Neural crest cell (in vitro differentiated cells): Measurements from ENCODE around the gene PTPRK. TPM values are rescaled to one million over a fixed set of nuclear protein-coding genes. Genes with fewer than 3 reads are reported as not detected.
A peak's percentile ranks its signal among the peaks of the same experiment; 100 is the strongest.

Experiments
- DNase-seq: peaks from one replicate; pipeline ENCODE4 v3.0.0; 2021; ENCODE audit warnings: low read depth, mixed read lengths, low spot score
- H3K27ac Mint-ChIP-seq: one replicate; pipeline ENCODE4 v1.8.0; 2021; ENCODE audit warnings: mild to moderate bottlenecking, mixed read lengths; ENCODE audit not compliant: unreplicated experiment
- H3K27me3 Mint-ChIP-seq: 2 replicates; pipeline ENCODE4 v1.8.0; 2021; ENCODE audit warnings: low read depth, mild to moderate bottlenecking, mixed read lengths
- H3K36me3 Mint-ChIP-seq: 2 replicates; pipeline ENCODE4 v1.8.0; 2021; ENCODE audit warnings: low read depth, mild to moderate bottlenecking, mixed read lengths
- H3K4me1 Mint-ChIP-seq: 2 replicates; pipeline ENCODE4 v1.8.0; 2021; ENCODE audit warnings: mixed read lengths
- H3K4me3 Mint-ChIP-seq: one replicate; pipeline ENCODE4 v1.8.0; 2021; ENCODE audit warnings: mild to moderate bottlenecking, mixed read lengths
- H3K9me3 Mint-ChIP-seq: 2 replicates; pipeline ENCODE4 v1.8.0; 2021; ENCODE audit warnings: mixed read lengths
- total RNA-seq: library from RNA; stranded (reverse); gene quantifications from 2 replicates; pipeline ENCODE4 v1.2.1, GENCODE V29; 2021
- TF ChIP-seq, protein P1 (sequence below): fragments of 200-600 bp; sonication (generic); conservative IDR thresholded peaks from 2 replicates; pipeline ENCODE4 v1.5.0; 2021; ENCODE audit warnings: antibody characterized with exemption, mild to moderate bottlenecking

The PTPRK gene
- total RNA-seq, 1 donor from 2014 or later = 30.8 TPM

DNA sequence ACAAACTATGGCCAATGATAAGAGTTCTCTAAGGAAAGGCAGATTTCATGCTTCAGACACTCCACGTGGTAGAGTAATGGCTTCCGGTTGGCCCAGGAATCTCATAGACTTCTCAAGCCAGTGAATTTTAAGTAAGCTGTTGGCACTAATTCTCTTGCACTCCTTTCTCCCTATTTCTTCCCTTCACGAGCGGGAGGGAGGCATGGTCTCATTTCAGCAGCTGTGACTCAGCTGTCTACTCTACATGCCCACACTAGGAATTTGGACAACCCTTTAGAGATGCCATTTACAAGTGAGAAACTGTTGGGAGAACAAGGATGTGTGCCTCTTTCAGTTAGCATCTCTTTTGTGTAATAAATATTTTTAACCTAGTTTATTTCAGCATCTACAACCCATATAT, 107.7 kb downstream of the PTPRK start:
- H3K36me3 Mint-ChIP-seq = peaks cover 5% of the 10 kb centered on the region
- TF ChIP-seq, protein P1, sequence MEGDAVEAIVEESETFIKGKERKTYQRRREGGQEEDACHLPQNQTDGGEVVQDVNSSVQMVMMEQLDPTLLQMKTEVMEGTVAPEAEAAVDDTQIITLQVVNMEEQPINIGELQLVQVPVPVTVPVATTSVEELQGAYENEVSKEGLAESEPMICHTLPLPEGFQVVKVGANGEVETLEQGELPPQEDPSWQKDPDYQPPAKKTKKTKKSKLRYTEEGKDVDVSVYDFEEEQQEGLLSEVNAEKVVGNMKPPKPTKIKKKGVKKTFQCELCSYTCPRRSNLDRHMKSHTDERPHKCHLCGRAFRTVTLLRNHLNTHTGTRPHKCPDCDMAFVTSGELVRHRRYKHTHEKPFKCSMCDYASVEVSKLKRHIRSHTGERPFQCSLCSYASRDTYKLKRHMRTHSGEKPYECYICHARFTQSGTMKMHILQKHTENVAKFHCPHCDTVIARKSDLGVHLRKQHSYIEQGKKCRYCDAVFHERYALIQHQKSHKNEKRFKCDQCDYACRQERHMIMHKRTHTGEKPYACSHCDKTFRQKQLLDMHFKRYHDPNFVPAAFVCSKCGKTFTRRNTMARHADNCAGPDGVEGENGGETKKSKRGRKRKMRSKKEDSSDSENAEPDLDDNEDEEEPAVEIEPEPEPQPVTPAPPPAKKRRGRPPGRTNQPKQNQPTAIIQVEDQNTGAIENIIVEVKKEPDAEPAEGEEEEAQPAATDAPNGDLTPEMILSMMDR = no peak
- no peak overlapping the region for H3K27ac Mint-ChIP-seq
- no peak overlapping the region for H3K4me3 Mint-ChIP-seq
- peaks cover 4% of the 10 kb centered on the region for H3K9me3 Mint-ChIP-seq
- no peaks in the 10 kb centered on the region for H3K4me1 Mint-ChIP-seq
- no peaks in the 10 kb centered on the region for H3K27me3 Mint-ChIP-seq
- no peak for DNase-seq

DNA sequence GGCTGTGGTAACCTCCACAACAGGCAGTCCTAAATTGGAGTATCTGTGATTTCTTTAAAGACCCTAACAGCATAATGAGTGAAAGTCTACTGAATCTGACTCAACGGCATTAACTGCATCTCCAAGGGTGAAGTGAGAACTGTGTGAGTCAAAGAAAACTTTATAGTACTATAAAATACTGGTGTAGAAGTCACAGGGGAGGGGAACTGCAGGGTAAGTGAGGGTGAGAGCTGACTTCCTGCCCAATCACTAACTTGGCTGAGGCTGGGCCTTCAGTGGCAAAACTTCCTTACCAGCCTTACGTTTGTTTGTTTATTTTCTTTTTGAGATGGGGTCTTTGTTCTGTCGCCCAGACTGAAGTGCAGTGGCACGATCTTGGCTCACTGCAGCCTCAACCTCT, 109.8 kb downstream of the PTPRK start:
- Mint-ChIP-seq H3K9me3 (peaks cover 2% of the 10 kb centered on the region), H3K4me3 (no peak overlapping the region), H3K36me3 (peaks cover 3% of the 10 kb centered on the region), H3K27me3 (no peaks in the 10 kb centered on the region), H3K27ac (peak overlapping the region; percentile 17), H3K4me1 (peaks cover 13% of the 10 kb centered on the region)
- TF ChIP-seq, protein P1 = no peak
- no peak for DNase-seq

DNA sequence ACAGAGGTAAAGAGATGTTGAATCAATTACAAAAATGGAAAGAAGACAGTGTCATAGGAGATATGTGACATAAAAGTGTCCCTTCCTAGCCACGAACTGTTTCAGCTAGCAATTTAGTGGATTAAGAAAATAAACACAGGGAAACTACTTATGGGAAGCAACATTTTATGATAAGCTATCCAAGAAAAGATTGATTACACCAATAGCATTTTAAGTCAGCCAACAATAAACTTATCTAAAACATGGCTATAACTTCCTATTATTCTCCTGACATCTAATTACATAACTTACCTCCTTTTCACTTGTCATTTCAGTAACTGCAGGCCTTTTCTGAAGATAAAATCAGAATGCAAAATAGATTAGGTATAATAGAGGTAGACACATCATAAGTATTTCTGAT, 111.4 kb downstream of the PTPRK start:
- TF ChIP-seq, protein P1 = no peak
- H3K27me3 Mint-ChIP-seq = no peaks in the 10 kb centered on the region
- no peak for DNase-seq
- H3K4me3 Mint-ChIP-seq = no peak overlapping the region
- no peaks in the 10 kb centered on the region for H3K36me3 Mint-ChIP-seq
- H3K4me1 Mint-ChIP-seq = peaks cover 16% of the 10 kb centered on the region
- H3K9me3 Mint-ChIP-seq = peaks cover 2% of the 10 kb centered on the region
- no peak overlapping the region for H3K27ac Mint-ChIP-seq

DNA sequence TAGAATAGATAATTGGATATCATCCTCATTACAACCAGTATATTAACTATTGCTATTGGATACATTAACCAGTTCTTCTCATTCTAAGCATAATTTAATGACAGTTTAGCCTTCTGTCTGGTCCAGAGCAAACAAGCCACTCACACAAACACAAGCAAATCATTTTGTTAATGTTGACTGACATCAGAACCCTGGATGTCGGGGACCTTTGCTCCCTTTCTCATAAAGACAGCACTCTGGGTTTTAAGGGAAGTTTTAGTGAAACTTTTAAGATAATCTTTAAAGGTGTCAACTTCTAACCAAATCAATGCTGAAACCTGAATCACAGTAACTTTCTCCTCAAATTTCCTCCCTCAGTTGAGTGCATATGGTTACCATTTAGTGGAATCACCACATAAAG, 113.9 kb downstream of the PTPRK start:
- DNase-seq = no peak
- Mint-ChIP-seq H3K9me3 (no peaks in the 10 kb centered on the region), H3K4me1 (peaks cover 16% of the 10 kb centered on the region), H3K4me3 (no peak overlapping the region), H3K27me3 (no peaks in the 10 kb centered on the region), H3K27ac (no peak overlapping the region), H3K36me3 (no peaks in the 10 kb centered on the region)
- TF ChIP-seq, protein P1 = no peak

DNA sequence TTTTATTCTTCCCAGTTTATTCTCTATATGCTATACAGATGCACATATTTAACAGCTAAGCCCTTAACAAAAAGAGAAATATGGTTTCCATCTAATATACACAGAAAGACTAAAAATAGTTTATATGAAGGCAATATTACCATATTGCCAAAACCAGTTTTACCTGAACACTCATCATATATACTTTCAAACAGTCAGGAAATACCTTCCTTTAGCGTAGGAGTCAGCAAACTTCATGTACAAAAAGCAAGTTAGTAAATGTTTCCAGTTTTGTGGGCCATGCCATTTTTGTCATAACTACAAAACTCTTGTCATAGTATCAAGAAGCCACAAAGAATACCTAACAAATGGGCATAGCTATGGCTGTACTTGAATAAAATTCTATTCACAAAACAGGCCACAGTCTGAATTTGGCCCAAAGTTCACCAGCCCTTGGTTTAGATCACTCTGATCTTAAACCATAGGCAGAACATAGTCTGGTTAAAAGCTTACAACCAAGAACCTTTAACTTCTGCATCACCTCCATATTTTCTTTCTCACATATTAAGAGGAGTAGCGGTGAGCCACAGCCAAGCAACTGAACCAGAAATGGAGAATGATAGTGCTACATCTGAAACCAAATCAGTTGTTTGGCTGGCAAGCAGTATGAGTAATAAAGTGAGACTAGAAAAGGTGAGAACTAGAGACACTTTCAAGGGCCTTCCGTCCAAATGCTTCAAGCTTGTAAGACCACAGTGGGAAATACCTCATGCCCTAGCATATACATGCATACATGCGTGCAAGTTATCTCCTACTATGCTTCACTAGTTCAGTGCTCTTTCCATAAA, 116.6 kb downstream of the PTPRK start:
- H3K27ac Mint-ChIP-seq = no peak overlapping the region
- DNase-seq = no peak
- TF ChIP-seq, protein P1 = no peak
- H3K4me1 Mint-ChIP-seq = peaks cover 16% of the 10 kb centered on the region
- H3K9me3 Mint-ChIP-seq = no peaks in the 10 kb centered on the region
- no peak overlapping the region for H3K4me3 Mint-ChIP-seq
- H3K36me3 Mint-ChIP-seq = no peaks in the 10 kb centered on the region
- H3K27me3 Mint-ChIP-seq = no peaks in the 10 kb centered on the region
